ENCODE measurements around the gene CISH. TPM values are rescaled to one million over a fixed set of nuclear protein-coding genes. Genes with fewer than 3 reads are reported as not detected.

The CISH gene
- total RNA-seq, 1 donor from 2014 or later: 10.6 TPM

DNA sequence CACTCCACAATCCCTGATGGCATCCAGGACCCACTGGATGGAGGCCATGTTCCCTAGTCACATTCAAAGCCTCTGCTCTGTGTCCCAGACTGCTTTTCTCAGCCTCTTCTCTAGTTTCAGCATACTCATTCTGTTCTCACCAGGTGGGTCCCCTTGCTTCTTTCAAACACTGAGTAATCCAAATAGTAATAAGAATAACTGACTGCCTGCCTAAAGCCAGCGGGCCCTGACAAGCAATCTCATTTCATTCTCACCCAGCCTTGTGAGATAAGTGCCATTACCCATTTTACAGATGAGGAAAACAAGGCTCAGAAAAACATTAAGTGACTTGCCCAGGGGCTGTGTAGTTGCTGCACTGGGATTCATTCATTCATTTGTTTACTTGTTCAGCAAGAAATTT, 30.8 kb upstream of the CISH start:
- no peak for ATAC-seq
- intact Hi-C loops (cut with DNase I): no loop called here
- no peak for DNase-seq (ENCODE audit: low spot score)

DNA sequence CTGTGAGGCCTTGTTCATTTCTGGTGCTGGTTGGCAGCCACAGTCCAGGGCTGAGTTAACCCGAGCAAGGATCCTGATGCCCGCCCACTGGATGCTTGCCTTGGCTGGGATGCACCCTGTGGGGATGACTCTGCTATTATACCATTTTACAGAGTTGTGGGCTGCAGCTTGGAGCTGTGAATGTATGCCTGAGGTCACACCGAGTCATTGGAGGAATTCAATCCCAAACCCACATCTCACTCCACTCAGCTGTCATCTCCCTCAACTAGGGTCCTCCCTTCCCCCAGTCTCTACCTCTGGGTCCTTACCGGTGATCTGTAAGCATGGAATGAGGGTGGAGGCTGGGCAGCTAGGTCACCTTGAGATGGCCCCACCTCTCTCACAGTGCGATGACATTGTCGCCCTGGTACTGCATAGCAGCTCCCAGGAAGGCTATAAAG, 27.5 kb upstream of the CISH start:
- intact Hi-C loops (cut with DNase I): no loop called here
- no peak for DNase-seq (ENCODE audit: low spot score)
- ATAC-seq: no peak

GRCh38 chr3:50637945-50638344, 26.4 kb upstream of the CISH start:
- ATAC-seq (no peak), DNase-seq (ENCODE audit: low spot score) (no peak)
- intact Hi-C loops (cut with DNase I): no loop called here

GRCh38 chr3:50637011-50637410, 25.4 kb upstream of the CISH start:
- no peak for ATAC-seq
- no peak for DNase-seq (ENCODE audit: low spot score)
- intact Hi-C loops (cut with DNase I): no loop called here

DNA sequence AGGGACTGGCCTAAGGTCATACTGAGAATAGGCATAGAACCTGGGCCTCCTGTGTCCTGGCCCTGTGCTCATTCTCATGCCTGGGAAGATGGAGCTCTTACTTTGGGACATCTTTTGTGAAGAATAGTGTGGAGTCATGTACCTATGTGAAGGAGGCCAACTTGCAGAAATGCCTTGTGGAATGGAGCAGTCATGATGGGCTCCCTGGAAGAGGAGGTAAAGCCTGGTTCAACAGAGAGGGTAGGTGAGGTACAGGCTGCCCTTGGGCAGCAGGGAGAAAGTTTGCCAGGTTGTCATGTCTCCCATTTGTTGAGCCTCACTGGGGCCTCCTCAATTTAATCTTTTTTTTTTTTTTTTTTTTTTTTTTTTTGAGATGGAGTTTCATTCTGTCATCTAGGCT, 23.5 kb upstream of the CISH start:
- intact Hi-C loops (cut with DNase I): no loop called here
- ATAC-seq: no peak
- DNase-seq (ENCODE audit: low spot score): no peak

- no peak for ATAC-seq
Measured at GRCh38 chr3:50633230-50633790, 21.7 kb upstream of the CISH start.

GRCh38 chr3:50632450-50632849, 20.9 kb upstream of the CISH start:
- DNase-seq (ENCODE audit: low spot score) (no peak), ATAC-seq (no peak)
- intact Hi-C loops (cut with DNase I): no loop called here

More at GRCh38 chr3:50633230-50633790, 21.7 kb upstream of the CISH start:
- intact Hi-C loops (cut with DNase I): no loop called here
- no peak for DNase-seq (ENCODE audit: low spot score)

DNA sequence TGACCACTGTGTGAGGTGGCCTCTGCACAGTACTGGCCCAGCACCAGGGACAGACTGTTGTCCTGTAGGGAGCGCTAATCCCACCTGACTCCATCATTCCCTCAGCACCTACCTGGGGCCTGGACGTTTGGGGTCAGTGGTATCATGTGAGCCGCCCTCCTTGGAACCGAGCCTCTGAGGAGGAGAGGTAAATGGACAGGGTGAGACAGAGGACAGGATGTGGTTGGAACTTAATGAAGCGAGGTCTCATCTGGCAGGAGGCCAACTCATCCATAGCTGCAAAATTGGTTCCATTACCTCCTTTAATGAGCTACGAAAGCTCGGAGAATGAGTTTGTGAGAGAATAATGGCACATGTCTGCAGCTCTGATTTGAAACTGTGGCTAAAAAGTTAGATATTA, 19.3 kb upstream of the CISH start:
- intact Hi-C loops (cut with DNase I): no loop called here
- ATAC-seq: no peak
- DNase-seq (ENCODE audit: low spot score): no peak

DNA sequence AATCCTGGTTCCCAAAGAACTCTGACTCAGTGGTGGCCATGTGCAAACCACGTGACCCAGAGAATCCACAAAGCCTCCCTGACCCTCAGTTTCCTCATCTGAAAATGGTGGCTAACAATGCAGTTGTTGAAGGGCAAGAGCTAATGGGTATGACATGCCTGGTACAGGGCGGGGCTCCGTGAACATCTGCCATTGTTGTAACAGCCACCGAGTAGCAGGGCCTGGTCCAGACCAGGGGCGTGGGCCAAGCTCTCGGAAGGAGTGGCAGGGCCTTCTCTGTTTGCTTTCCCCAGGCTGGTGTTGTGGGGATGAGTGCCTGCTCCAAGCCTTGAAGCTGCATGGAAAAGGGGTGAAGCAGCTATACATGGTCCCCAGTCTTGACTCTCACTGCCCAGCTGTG, 18.8 kb upstream of the CISH start:
- intact Hi-C loops (cut with DNase I): no loop called here
- DNase-seq (ENCODE audit: low spot score): no peak
- ATAC-seq: no peak

DNA sequence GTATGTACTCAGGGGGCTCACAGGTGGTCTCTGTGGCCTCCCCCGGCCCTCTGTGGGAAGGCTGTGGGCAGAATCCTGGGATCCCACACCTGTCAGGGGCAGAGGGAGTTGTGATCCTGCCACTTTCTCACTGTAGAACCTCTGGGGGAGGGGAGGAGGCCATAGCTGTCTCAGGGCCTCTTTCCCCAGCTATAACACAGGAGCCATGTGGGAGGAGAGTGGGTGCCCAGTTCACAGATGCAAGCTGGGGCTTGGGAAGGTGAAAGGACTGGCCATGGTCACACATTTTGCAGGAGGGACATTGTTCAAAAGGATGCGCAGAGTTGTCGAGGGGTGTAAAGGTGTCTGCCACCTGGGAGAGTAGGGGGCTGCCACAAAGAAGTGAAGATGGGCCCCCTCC, 17.0 kb upstream of the CISH start:
- no peak for DNase-seq (ENCODE audit: low spot score)
- intact Hi-C loops (cut with DNase I): loop anchor here (10.0 kb wide), 1 partner anchor 756 kb away; the partner anchor contains the start of gene MANF
- ATAC-seq: no peak

- peak; percentile 21 for ATAC-seq
- intact Hi-C loops (cut with DNase I): loop anchor here (10.0 kb wide), 1 partner anchor 757 kb away; the partner anchor contains the start of gene MANF
- DNase-seq (ENCODE audit: low spot score): no peak
Measured at GRCh38 chr3:50627407-50628051, 16.0 kb upstream of the CISH start.

GRCh38 chr3:50626401-50626800, 14.8 kb upstream of the CISH start:
- intact Hi-C loops (cut with DNase I): loop anchor here (10.0 kb wide), 1 partner anchor 758 kb away; the partner anchor contains the start of gene MANF

GRCh38 chr3:50625231-50626182, 13.9 kb upstream of the CISH start:
- intact Hi-C loops (cut with DNase I): loop anchor here (10.0 kb wide), 1 partner anchor 759 kb away; the partner anchor contains the start of gene MANF
- no peak for ATAC-seq
- DNase-seq (ENCODE audit: low spot score): no peak

More at GRCh38 chr3:50626401-50626800, 14.8 kb upstream of the CISH start:
- ATAC-seq: no peak
- DNase-seq (ENCODE audit: low spot score): no peak

GRCh38 chr3:50624634-50625033, 13.1 kb upstream of the CISH start:
- no peak for ATAC-seq

DNA sequence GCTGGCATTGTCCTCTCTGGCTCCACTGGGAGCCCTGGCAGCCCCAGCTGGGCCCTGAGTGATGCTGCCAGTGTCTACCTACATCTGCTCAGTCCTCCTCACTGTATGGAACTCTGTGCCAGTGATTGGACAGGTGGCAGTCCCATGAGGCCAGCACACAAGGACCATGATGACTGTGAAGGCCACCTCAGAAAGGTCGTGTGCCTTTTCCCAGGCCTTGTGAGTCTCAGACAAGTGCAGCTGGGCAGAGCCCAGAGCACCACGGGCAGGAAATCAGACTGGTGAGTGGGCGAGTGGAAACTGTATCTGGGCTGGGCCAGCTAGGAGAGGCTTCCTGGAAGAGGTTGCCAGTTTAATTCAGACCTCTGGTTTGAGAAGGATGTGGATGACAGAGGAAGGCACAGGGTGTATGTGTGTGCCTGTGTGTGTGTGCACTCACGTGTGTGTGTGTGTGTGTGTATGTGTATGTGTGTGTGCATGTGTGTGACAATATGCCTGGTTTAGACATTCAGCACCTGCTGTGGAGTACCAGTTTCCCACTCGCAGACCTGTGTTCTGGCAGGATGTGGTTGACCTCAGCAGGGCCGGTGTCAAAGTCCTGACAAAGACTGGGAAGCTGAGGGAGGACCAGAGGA, 12.4 kb upstream of the CISH start:
- no peak for ATAC-seq

More at GRCh38 chr3:50624634-50625033, 13.1 kb upstream of the CISH start:
- no peak for DNase-seq (ENCODE audit: low spot score)
- intact Hi-C loops (cut with DNase I): loop anchor here (10.0 kb wide), 1 partner anchor 760 kb away; the partner anchor contains the start of gene MANF

GRCh38 chr3:50622881-50623280, 11.3 kb upstream of the CISH start:
- intact Hi-C loops (cut with DNase I): loop anchor here (10.0 kb wide), 1 partner anchor 762 kb away; the partner anchor contains the start of gene MANF
- no peak for DNase-seq (ENCODE audit: low spot score)
- ATAC-seq: no peak

More for the DNA sequence above, 12.4 kb upstream of the CISH start:
- no peak for DNase-seq (ENCODE audit: low spot score)
- intact Hi-C loops (cut with DNase I): loop anchor here (10.0 kb wide), 1 partner anchor 761 kb away; the partner anchor contains the start of gene MANF

- ATAC-seq: no peak
- intact Hi-C loops (cut with DNase I): loop anchor here (10.0 kb wide), 1 partner anchor 764 kb away; the partner anchor contains the start of gene MANF
- no peak for DNase-seq (ENCODE audit: low spot score)
Measured at GRCh38 chr3:50620820-50621219, 9.2 kb upstream of the CISH start.

DNA sequence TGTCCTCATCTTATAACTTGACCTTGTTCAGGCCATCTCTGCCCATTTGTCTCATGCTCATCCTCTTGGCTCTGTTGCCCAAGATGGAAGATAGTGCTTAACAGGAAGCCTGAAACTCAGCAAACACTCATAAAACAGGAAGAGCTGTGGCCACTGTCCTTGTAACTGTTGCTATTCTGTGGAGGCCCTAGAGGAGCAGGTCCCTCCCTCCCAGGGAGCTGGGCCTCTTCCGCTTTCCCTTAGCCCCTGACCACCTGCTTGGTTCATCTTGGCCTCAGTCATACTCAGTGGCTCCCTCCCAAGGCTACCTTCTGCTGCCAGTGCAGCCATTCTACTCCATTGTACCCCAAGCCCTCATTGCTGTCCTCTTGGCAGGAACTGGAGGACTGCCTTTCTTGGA, 8.8 kb upstream of the CISH start:
- ATAC-seq: no peak
- intact Hi-C loops (cut with DNase I): loop anchor here (10.0 kb wide), 1 partner anchor 764 kb away; the partner anchor contains the start of gene MANF
- DNase-seq (ENCODE audit: low spot score): no peak
